IMR-90 (cell line): ENCODE measurements around the gene JAKMIP2. TPM values are rescaled to one million over a fixed set of nuclear protein-coding genes. Genes with fewer than 3 reads are reported as not detected.

Experiments
- ATAC-seq: fragments of 200-7000 bp; cut with Tn5 transposase; 2 replicates; pipeline ENCODE4 v1.9.1; 2020; ENCODE audit warnings: low read depth, mild to moderate bottlenecking, moderate library complexity
- BruUV-seq: library from RNA; stranded (reverse); fragments of 400-500 nt; replicated peaks from 2 replicates; lab custom pipeline; 2021; lab: Mats Ljungman, UMichigan
- CTCF ChIA-PET: fragments of 300-600 bp; formaldehyde crosslinking; extraction: SDS; loops from one replicate; lab custom pipeline; 2021; ENCODE audit warnings: antibody characterized with exemption; lab: Yijun Ruan, JAX
- POLR2A ChIA-PET: fragments of 300-600 bp; sonication (Branson Sonifier 250); formaldehyde crosslinking; loops from one replicate; lab custom pipeline; 2022; ENCODE audit warnings: antibody characterized with exemption; ENCODE audit not compliant: unreplicated experiment; lab: Charles Lee
- DNase-seq: peaks from one replicate; pipeline ENCODE4 v3.0.0; 2013
- H2AFZ ChIP-seq: replicated peaks from 2 replicates; pipeline ENCODE3; 2013; ENCODE audit warnings: low read length, mild to moderate bottlenecking; ENCODE audit not compliant: poor library complexity
- H2AK5ac ChIP-seq: 2 replicates; pipeline ENCODE4 v1.6.1; 2013; ENCODE audit warnings: low read depth, low read length, inconsistent platforms
- H2AK9ac ChIP-seq: replicated peaks from 2 replicates; pipeline ENCODE3; 2013; ENCODE audit warnings: mild to moderate bottlenecking, low read depth, low read length, moderate library complexity; ENCODE audit not compliant: poor library complexity
- H2BK120ac ChIP-seq: 2 replicates; pipeline ENCODE4 v1.6.1; 2013; ENCODE audit warnings: low read depth, low read length, inconsistent platforms
- H2BK15ac ChIP-seq: 3 replicates; pipeline ENCODE4 v1.6.1; 2013; ENCODE audit warnings: low read depth, low read length, inconsistent platforms
- H2BK20ac ChIP-seq: 2 replicates; pipeline ENCODE4 v1.6.1; 2013; ENCODE audit warnings: low read depth, mild to moderate bottlenecking, inconsistent platforms, low read length, moderate library complexity
- H2BK5ac ChIP-seq: 2 replicates; pipeline ENCODE4 v1.6.1; 2013; ENCODE audit warnings: mild to moderate bottlenecking, low read depth, low read length, inconsistent platforms; ENCODE audit not compliant: poor library complexity, severe bottlenecking
- H3K14ac ChIP-seq: replicated peaks from 2 replicates; pipeline ENCODE4 v1.6.1; 2013; ENCODE audit warnings: low read depth, low read length, inconsistent platforms
- H3K18ac ChIP-seq: 2 replicates; pipeline ENCODE4 v1.6.1; 2013; ENCODE audit warnings: low read depth, low read length, control low read depth
- H3K23ac ChIP-seq: 2 replicates; pipeline ENCODE4 v1.6.1; 2013; ENCODE audit warnings: low read depth, low read length, inconsistent platforms
- H3K27ac ChIP-seq: 2 replicates; pipeline ENCODE4 v1.5.1; 2013; ENCODE audit warnings: mild to moderate bottlenecking, control low read depth, low read length; ENCODE audit not compliant: insufficient read depth
- H3K27me3 ChIP-seq: 2 replicates; pipeline ENCODE4 v1.6.1; 2013; ENCODE audit warnings: low read length; ENCODE audit not compliant: control insufficient read depth, insufficient read depth
- H3K36me3 ChIP-seq: 2 replicates; pipeline ENCODE4 v1.6.1; 2013; ENCODE audit warnings: low read length, mixed read lengths; ENCODE audit not compliant: control insufficient read depth, insufficient read depth
- H3K4ac ChIP-seq: 2 replicates; pipeline ENCODE4 v1.6.1; 2013; ENCODE audit warnings: low read depth, low read length, inconsistent platforms
- H3K4me1 ChIP-seq: 2 replicates; pipeline ENCODE4 v1.6.1; 2013; ENCODE audit warnings: low read length, mixed read lengths; ENCODE audit not compliant: control insufficient read depth, insufficient read depth
- H3K4me2 ChIP-seq: 2 replicates; pipeline ENCODE4 v1.6.1; 2013; ENCODE audit warnings: low read depth, mild to moderate bottlenecking, control low read depth, low read length, moderate library complexity
- H3K4me3 ChIP-seq: 2 replicates; pipeline ENCODE4 v1.5.1; 2013; ENCODE audit warnings: low read depth, mild to moderate bottlenecking, control low read depth, low read length, moderate library complexity; ENCODE audit not compliant: insufficient read depth
- H3K56ac ChIP-seq: 2 replicates; pipeline ENCODE4 v1.6.1; 2013; ENCODE audit warnings: low read length, inconsistent platforms; ENCODE audit not compliant: insufficient read depth; ENCODE audit errors: extremely low read depth
- H3K79me1 ChIP-seq, 2 experiments: 2 replicates each; pipeline ENCODE4 v1.6.1; 2013; ENCODE audit warnings: low read length in 2 of 2, inconsistent platforms in 1 of 2, low read depth in 1 of 2
- H3K9ac ChIP-seq: 2 replicates; pipeline ENCODE4 v1.6.1; 2013; ENCODE audit warnings: low read depth, low read length, control low read depth
- H3K9me1 ChIP-seq: 2 replicates; pipeline ENCODE4 v1.6.1; 2013; ENCODE audit warnings: low read length, inconsistent platforms; ENCODE audit not compliant: insufficient read depth
- H3K9me3 ChIP-seq: 2 replicates; pipeline ENCODE4 v1.6.1; 2013; ENCODE audit warnings: low read length; ENCODE audit not compliant: control insufficient read depth, insufficient read depth
- H4K20me1 ChIP-seq: 2 replicates; pipeline ENCODE4 v1.6.1; 2013; ENCODE audit warnings: low read length, inconsistent platforms; ENCODE audit not compliant: insufficient read depth
- H4K5ac ChIP-seq: 2 replicates; pipeline ENCODE4 v1.6.1; 2013; ENCODE audit warnings: mild to moderate bottlenecking, low read depth, low read length, control low read depth
- H4K8ac ChIP-seq, 2 experiments: 2 replicates each; pipeline ENCODE4 v1.6.1; 2013; ENCODE audit warnings: low read depth in 2 of 2, low read length in 2 of 2, control low read depth in 1 of 2, inconsistent platforms in 1 of 2
- H4K91ac ChIP-seq: 2 replicates; pipeline ENCODE4 v1.6.1; 2013; ENCODE audit warnings: low read depth, low read length, inconsistent platforms; ENCODE audit not compliant: insufficient read depth
- BHLHE40 ChIP-seq: fragments of 150-350 bp; IDR thresholded peaks from 2 replicates; pipeline ENCODE4 v1.6.1; 2016; ENCODE audit warnings: mild to moderate bottlenecking, low read depth, low read length
- CEBPB ChIP-seq: IDR thresholded peaks from 2 replicates; pipeline ENCODE4 v1.6.1; 2012; ENCODE audit warnings: low read depth, low read length, improper control_type of control experiment
- CHD1 ChIP-seq: IDR thresholded peaks from 2 replicates; pipeline ENCODE4 v1.6.1; 2012; ENCODE audit warnings: low read depth, low read length, improper control_type of control experiment
- FOS ChIP-seq: fragments of 150-350 bp; IDR thresholded peaks from 2 replicates; pipeline ENCODE4 v1.6.1; 2016; ENCODE audit warnings: low read depth, low read length
- MAFK ChIP-seq: IDR thresholded peaks from 2 replicates; pipeline ENCODE4 v1.6.1; 2012; ENCODE audit warnings: low read depth, low read length, improper control_type of control experiment
- MAZ ChIP-seq: IDR thresholded peaks from 2 replicates; pipeline ENCODE4 v1.6.1; 2012; ENCODE audit warnings: low read depth, mild to moderate bottlenecking, low read length, improper control_type of control experiment, moderate library complexity, borderline replicate concordance
- MXI1 ChIP-seq: IDR thresholded peaks from 2 replicates; pipeline ENCODE4 v1.6.1; 2012; ENCODE audit warnings: low read depth, mild to moderate bottlenecking, low read length, moderate library complexity, borderline replicate concordance
- NFE2L2 ChIP-seq: fragments of 150-350 bp; IDR thresholded peaks from 2 replicates; pipeline ENCODE4 v1.6.1; 2016; ENCODE audit warnings: low read depth, mild to moderate bottlenecking, low read length
- POLR2A ChIP-seq: IDR thresholded peaks from 2 replicates; pipeline ENCODE4 v1.6.1; 2012; ENCODE audit warnings: mild to moderate bottlenecking, low read depth, low read length
- RAD21 ChIP-seq: IDR thresholded peaks from 2 replicates; pipeline ENCODE4 v1.6.1; 2012; ENCODE audit warnings: low read length, improper control_type of control experiment
- RCOR1 ChIP-seq: IDR thresholded peaks from 2 replicates; pipeline ENCODE4 v1.6.1; 2012; ENCODE audit warnings: mild to moderate bottlenecking, low read length, improper control_type of control experiment; ENCODE audit not compliant: insufficient replicate concordance
- RFX5 ChIP-seq: IDR thresholded peaks from 2 replicates; pipeline ENCODE4 v1.8.0; 2012; ENCODE audit warnings: low read depth, mild to moderate bottlenecking, low read length, moderate library complexity
- SMC3 ChIP-seq: fragments of 150-350 bp; IDR thresholded peaks from 2 replicates; pipeline ENCODE4 v1.6.1; 2016; ENCODE audit warnings: low read depth, mild to moderate bottlenecking, antibody characterized with exemption, low read length, moderate library complexity
- WGBS, 2 experiments: methylation state at CpG; one replicate each; pipeline versions ENCODE4 v1.1.5 to v1.1.7; 2013; ENCODE audit warnings: missing lambda C conversion rate in 2 of 2; ENCODE audit not compliant: insufficient read length in 1 of 2; ENCODE audit errors: extremely low coverage in 2 of 2; 5-methylcytosine and 5-hydroxymethylcytosine counted together
- dilution Hi-C: fragments of 300-500 bp; cut with HindIII; formaldehyde crosslinking; loops from one replicate; pipeline ENCODE4 v1.14.3; 2018; ENCODE audit warnings: low sequenced_read_pairs; ENCODE audit not compliant: unreplicated experiment
- in situ Hi-C: fragments of 300-500 bp; cut with MboI; formaldehyde crosslinking; loops from 3 replicates; pipeline ENCODE4 v1.14.3; 2019; ENCODE audit warnings: low sequenced_read_pairs, inconsistent platforms, mixed read lengths
- intact Hi-C: fragments of 100-400 bp; cut with micrococcal nuclease; formaldehyde crosslinking; loops from 2 replicates; pipeline ENCODE4 v1.10.0; 2022
- polyA plus RNA-seq, 3 experiments: library from polyadenylated mRNA; depleted of rRNA; stranded (reverse); fragments of >200 nt; gene quantifications; 2 replicates each; pipeline ENCODE4 v1.2.3, GENCODE V29; 2012; ENCODE audit warnings: low replicate concordance in 1 of 3
- total RNA-seq: library from RNA; depleted of rRNA; stranded (reverse); fragments of >200 nt; gene quantifications from 2 replicates; pipeline ENCODE4 v1.2.3, GENCODE V29; 2012
- TF ChIP-seq, protein P1 (sequence below): conservative IDR thresholded peaks from 2 replicates; pipeline ENCODE4 v1.5.1; 2012; ENCODE audit warnings: mild to moderate bottlenecking, low read depth, low read length, improper control_type of control experiment
- TF ChIP-seq, protein P2 (sequence below): fragments of 150-350 bp; IDR thresholded peaks from 2 replicates; pipeline ENCODE4 v1.6.1; 2016; ENCODE audit warnings: low read depth, mild to moderate bottlenecking, low read length, moderate library complexity, borderline replicate concordance
- TF ChIP-seq, protein P3 (sequence below): fragments of 150-350 bp; IDR thresholded peaks from 2 replicates; pipeline ENCODE4 v1.6.1; 2017; ENCODE audit warnings: mild to moderate bottlenecking, antibody characterized with exemption, low read length, low read depth

The JAKMIP2 gene
- total and polyA plus RNA-seq, 2 of the 4 experiments (the other 2 are of a cell fraction): under 0.01 TPM; not detected in 1

DNA sequence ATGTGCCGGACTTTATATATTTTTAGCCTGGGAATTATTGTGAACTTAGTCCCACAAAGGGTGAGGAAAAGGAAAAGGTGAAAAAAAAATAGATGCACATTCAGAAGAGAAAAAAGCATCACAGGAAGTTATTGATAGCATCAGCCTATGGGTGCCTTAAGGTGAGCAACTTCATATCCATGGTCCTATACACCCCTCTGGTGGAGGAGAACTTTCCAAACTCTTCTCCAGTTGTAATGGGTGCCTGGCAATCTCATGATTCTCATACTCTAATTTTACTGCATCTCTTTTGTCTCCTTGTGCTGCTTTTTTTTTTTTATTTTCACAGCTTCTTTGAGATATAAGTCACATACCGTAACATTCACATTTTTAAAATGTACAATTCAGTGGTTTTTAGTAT lies 107.4 kb downstream of the JAKMIP2 start:
- Histone ChIP-seq H2BK15ac (no peak overlapping the region), H2BK5ac (no peak overlapping the region), H3K9me1 (no peaks in the 10 kb centered on the region), H4K8ac (no peak overlapping the region), H4K20me1 (no peaks in the 10 kb centered on the region), H3K4me2 (no peak overlapping the region), H3K79me1 (no peaks in the 10 kb centered on the region), H3K56ac (no peak overlapping the region), H3K4me1 (no peaks in the 10 kb centered on the region), H2BK120ac (no peak overlapping the region), H2AK5ac (no peak overlapping the region), H2BK20ac (no peak overlapping the region), H3K9me3 (no peaks in the 10 kb centered on the region), H2AFZ (no peak overlapping the region), H3K27me3 (no peaks in the 10 kb centered on the region; the same call in 1 of the 2 replicates), H3K4me3 (no peak overlapping the region), H4K91ac (no peak overlapping the region), H3K36me3 (no peaks in the 10 kb centered on the region), H3K9ac (no peak overlapping the region), H3K18ac (no peak overlapping the region), H3K14ac (no peak overlapping the region), H3K27ac (no peak overlapping the region), H3K23ac (no peak overlapping the region), H4K5ac (no peak overlapping the region), H2AK9ac (no peak overlapping the region), H3K4ac (no peak overlapping the region)
- DNase-seq (no peak), ATAC-seq (no peak)
- ChIA-PET CTCF (no interaction called here), POLR2A (no interaction called here)
- BruUV-seq: no TSS peak
- in situ Hi-C loops: no loop called here
- TF ChIP-seq RCOR1: no peak
- no peak for TF ChIP-seq FOS
- no peak for TF ChIP-seq MXI1
- TF ChIP-seq NFE2L2: no peak
- no peak for TF ChIP-seq BHLHE40
- TF ChIP-seq, protein P1, sequence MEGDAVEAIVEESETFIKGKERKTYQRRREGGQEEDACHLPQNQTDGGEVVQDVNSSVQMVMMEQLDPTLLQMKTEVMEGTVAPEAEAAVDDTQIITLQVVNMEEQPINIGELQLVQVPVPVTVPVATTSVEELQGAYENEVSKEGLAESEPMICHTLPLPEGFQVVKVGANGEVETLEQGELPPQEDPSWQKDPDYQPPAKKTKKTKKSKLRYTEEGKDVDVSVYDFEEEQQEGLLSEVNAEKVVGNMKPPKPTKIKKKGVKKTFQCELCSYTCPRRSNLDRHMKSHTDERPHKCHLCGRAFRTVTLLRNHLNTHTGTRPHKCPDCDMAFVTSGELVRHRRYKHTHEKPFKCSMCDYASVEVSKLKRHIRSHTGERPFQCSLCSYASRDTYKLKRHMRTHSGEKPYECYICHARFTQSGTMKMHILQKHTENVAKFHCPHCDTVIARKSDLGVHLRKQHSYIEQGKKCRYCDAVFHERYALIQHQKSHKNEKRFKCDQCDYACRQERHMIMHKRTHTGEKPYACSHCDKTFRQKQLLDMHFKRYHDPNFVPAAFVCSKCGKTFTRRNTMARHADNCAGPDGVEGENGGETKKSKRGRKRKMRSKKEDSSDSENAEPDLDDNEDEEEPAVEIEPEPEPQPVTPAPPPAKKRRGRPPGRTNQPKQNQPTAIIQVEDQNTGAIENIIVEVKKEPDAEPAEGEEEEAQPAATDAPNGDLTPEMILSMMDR: no peak
- TF ChIP-seq RAD21: no peak
- no peak for TF ChIP-seq CEBPB
- no peak for TF ChIP-seq CHD1
- TF ChIP-seq, protein P2, sequence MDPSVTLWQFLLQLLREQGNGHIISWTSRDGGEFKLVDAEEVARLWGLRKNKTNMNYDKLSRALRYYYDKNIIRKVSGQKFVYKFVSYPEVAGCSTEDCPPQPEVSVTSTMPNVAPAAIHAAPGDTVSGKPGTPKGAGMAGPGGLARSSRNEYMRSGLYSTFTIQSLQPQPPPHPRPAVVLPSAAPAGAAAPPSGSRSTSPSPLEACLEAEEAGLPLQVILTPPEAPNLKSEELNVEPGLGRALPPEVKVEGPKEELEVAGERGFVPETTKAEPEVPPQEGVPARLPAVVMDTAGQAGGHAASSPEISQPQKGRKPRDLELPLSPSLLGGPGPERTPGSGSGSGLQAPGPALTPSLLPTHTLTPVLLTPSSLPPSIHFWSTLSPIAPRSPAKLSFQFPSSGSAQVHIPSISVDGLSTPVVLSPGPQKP: no peak
- TF ChIP-seq, protein P3, sequence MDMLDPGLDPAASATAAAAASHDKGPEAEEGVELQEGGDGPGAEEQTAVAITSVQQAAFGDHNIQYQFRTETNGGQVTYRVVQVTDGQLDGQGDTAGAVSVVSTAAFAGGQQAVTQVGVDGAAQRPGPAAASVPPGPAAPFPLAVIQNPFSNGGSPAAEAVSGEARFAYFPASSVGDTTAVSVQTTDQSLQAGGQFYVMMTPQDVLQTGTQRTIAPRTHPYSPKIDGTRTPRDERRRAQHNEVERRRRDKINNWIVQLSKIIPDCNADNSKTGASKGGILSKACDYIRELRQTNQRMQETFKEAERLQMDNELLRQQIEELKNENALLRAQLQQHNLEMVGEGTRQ: no peak
- no peak for TF ChIP-seq RFX5
- no peak for TF ChIP-seq MAZ
- TF ChIP-seq SMC3: no peak
- TF ChIP-seq MAFK: no peak
- TF ChIP-seq POLR2A: no peak
- intact Hi-C loops: no loop called here
- no CpG with 5 or more reads among the region's 2 CpGs for WGBS, 2 experiments
- dilution Hi-C loops: no loop called here
